ENCODE data around the gene CEND1. TPM values are rescaled to one million over a fixed set of nuclear protein-coding genes. Genes with fewer than 3 reads are reported as not detected.

Gene CEND1
- total and polyA plus RNA-seq, 2 of the 13 experiments (the other 11 are each of a cell fraction or from before 2014, with no cell fraction given) = not detected

GRCh38 chr11:838441-839279 is 48.8 kb upstream of the CEND1 start (continued):
- TF ChIP-seq ZNF34 (CRISPR knock-in tag; IDR thresholded peaks at IDR 0.05; ENCODE audit: borderline replicate concordance) = 0 out of 2 replicates have a peak, but pooled peaks have one; percentile 34
- no peak for TF ChIP-seq ZNF709 (CRISPR knock-in tag; IDR thresholded peaks at IDR 0.05)
- no peak for TF ChIP-seq ZNF513 (CRISPR knock-in tag; conservative IDR thresholded peaks at IDR 0.05)
- TF ChIP-seq JDP2 (CRISPR knock-in tag; IDR thresholded peaks at IDR 0.05; ENCODE audit: borderline replicate concordance) = no peak
- TF ChIP-seq ZNF788 (CRISPR knock-in tag; IDR thresholded peaks at IDR 0.05; ENCODE audit: borderline replicate concordance) = peak; percentile 87; the same call in 1 of the 2 replicates
- TF ChIP-seq NONO (IDR thresholded peaks at IDR 0.05) = no peak
- TF ChIP-seq NONO (CRISPR knock-in tag; conservative IDR thresholded peaks at IDR 0.05) = peak; percentile 92
- no peak for TF ChIP-seq ZSCAN20 (CRISPR knock-in tag; IDR thresholded peaks at IDR 0.05; ENCODE audit: borderline replicate concordance)
- no peak for TF ChIP-seq ZHX2 (IDR thresholded peaks at IDR 0.05; ENCODE audit: low read depth)
- no peak for TF ChIP-seq ZHX2 (CRISPR knock-in tag; IDR thresholded peaks at IDR 0.05; ENCODE audit: borderline replicate concordance)
- no peak for TF ChIP-seq RBFOX2 (IDR thresholded peaks at IDR 0.05; ENCODE audit: low read depth, low read length)
- TF ChIP-seq ZNF362 (CRISPR knock-in tag; IDR thresholded peaks at IDR 0.05; ENCODE audit: borderline replicate concordance) = no peak
- TF ChIP-seq ZNF260 (CRISPR knock-in tag; IDR thresholded peaks at IDR 0.05; ENCODE audit: borderline replicate concordance, low read depth) = no peak
- no peak for TF ChIP-seq IRF1 (CRISPR knock-in tag; IDR thresholded peaks at IDR 0.05; ENCODE audit: low read depth)
- TF ChIP-seq ZFY (CRISPR knock-in tag; IDR thresholded peaks at IDR 0.05) = peak; percentile 84
- TF ChIP-seq DR1 (CRISPR knock-in tag; IDR thresholded peaks at IDR 0.05) = no peak; the same call in 1 of the 2 replicates
- TF ChIP-seq RBAK (CRISPR knock-in tag; IDR thresholded peaks at IDR 0.05) = no peak

All from HepG2 (cell line).